Activated CD8-positive, alpha-beta T cell treated with anti-CD3 and anti-CD28 coated beads, Interleukin-2, amount 10 ng/mL, durations not matched to agents 7 days and 5 days (primary cell): ENCODE results near the gene PMCH. TPM values are rescaled to one million over a fixed set of nuclear protein-coding genes. Genes with fewer than 3 reads are reported as not detected.
A peak's percentile ranks its signal among the peaks of the same experiment; 100 is the strongest.
"Not testable (repeated sequence)": the region's sequence is repeated elsewhere in the genome, so short reads cannot be mapped to it uniquely, and the experiment has no call there.

Source experiments
- ATAC-seq: fragments of 150-1000 bp; cut with Tn5 transposase; one replicate; pipeline ENCODE4 v1.10.0; 2021; ENCODE audit warnings: moderate library complexity
- CTCF ChIA-PET: fragments of 350-600 bp; sonication (Branson Sonifier 250); formaldehyde crosslinking; loops from one replicate; lab custom pipeline; 2021; ENCODE audit warnings: antibody characterized with exemption; lab: Charles Lee
- POLR2A ChIA-PET: fragments of 350-600 bp; sonication (Branson Sonifier 250); formaldehyde crosslinking; loops from one replicate; lab custom pipeline; 2021; ENCODE audit warnings: antibody characterized with exemption; lab: Charles Lee
- DNase-seq: peaks from one replicate; pipeline ENCODE4 v3.0.0-alpha.2; 2020
- H3K27ac Mint-ChIP-seq: one replicate; pipeline ENCODE4 v1.8.0; 2021; ENCODE audit warnings: mild to moderate bottlenecking, mixed read lengths
- H3K27me3 Mint-ChIP-seq: one replicate; pipeline ENCODE4 v1.8.0; 2021; ENCODE audit warnings: low read depth, mixed read lengths
- H3K36me3 Mint-ChIP-seq: one replicate; pipeline ENCODE4 v1.8.0; 2021; ENCODE audit warnings: low read depth, mixed read lengths
- H3K4me1 Mint-ChIP-seq: one replicate; pipeline ENCODE4 v1.8.0; 2021; ENCODE audit warnings: low read depth, mixed read lengths
- H3K4me3 Mint-ChIP-seq: one replicate; pipeline ENCODE4 v1.8.0; 2021; ENCODE audit warnings: mild to moderate bottlenecking, mixed read lengths
- H3K9me3 Mint-ChIP-seq: one replicate; pipeline ENCODE4 v1.8.0; 2022; ENCODE audit warnings: mixed read lengths; ENCODE audit not compliant: insufficient read depth
- total RNA-seq, 2 experiments: library from RNA; stranded (reverse); gene quantifications; one replicate each; pipeline ENCODE4 v1.2.3, GENCODE V29; 2021

Gene PMCH
- total RNA-seq, 2 experiments from 2014 or later = not detected

GRCh38 chr12:102182635-102183034 lies 15.0 kb downstream of the PMCH start:
- CTCF ChIA-PET = no interaction called here

GRCh38 chr12:102174761-102175160 lies 22.9 kb downstream of the PMCH start:
- Mint-ChIP-seq H3K27ac (no peak overlapping the region), H3K9me3 (no peaks in the 10 kb centered on the region), H3K4me1 (no peaks in the 10 kb centered on the region), H3K4me3 (no peak overlapping the region), H3K36me3 (peaks cover 21% of the 10 kb centered on the region), H3K27me3 (no peaks in the 10 kb centered on the region)
- ATAC-seq (no peak), DNase-seq (no peak)
- ChIA-PET POLR2A (no interaction called here), CTCF (no interaction called here)

More at GRCh38 chr12:102182635-102183034, 15.0 kb downstream of the PMCH start:
- Mint-ChIP-seq H3K27me3 (no peaks in the 10 kb centered on the region), H3K27ac (no peak overlapping the region), H3K4me3 (no peak overlapping the region), H3K4me1 (no peaks in the 10 kb centered on the region), H3K36me3 (peaks cover 18% of the 10 kb centered on the region), H3K9me3 (no peaks in the 10 kb centered on the region)
- no peak for DNase-seq
- no peak for ATAC-seq
- POLR2A ChIA-PET = no interaction called here

GRCh38 chr12:102174117-102174516 lies 23.5 kb downstream of the PMCH start:
- Mint-ChIP-seq H3K9me3 (no peaks in the 10 kb centered on the region), H3K27me3 (no peaks in the 10 kb centered on the region), H3K36me3 (peaks cover 22% of the 10 kb centered on the region), H3K4me1 (no peaks in the 10 kb centered on the region), H3K4me3 (no peak overlapping the region), H3K27ac (no peak overlapping the region)
- no peak for DNase-seq
- ChIA-PET CTCF (interaction anchor here (1.0 kb wide), 1 partner anchor 20 kb away, joined by 3 read pairs; no protein-coding TSS in a partner anchor), POLR2A (no interaction called here)
- no peak for ATAC-seq

GRCh38 chr12:102172436-102172835 lies 25.2 kb downstream of the PMCH start:
- DNase-seq (no peak), ATAC-seq (no peak)
- CTCF ChIA-PET = interaction anchor here (3.2 kb wide), 1 partner anchor 51 kb away, joined by 8 read pairs; no protein-coding TSS in a partner anchor
- H3K4me1 Mint-ChIP-seq = no peaks in the 10 kb centered on the region
- no peaks in the 10 kb centered on the region for H3K9me3 Mint-ChIP-seq
- POLR2A ChIA-PET = no interaction called here
- H3K27ac Mint-ChIP-seq = no peak overlapping the region
- H3K36me3 Mint-ChIP-seq = peaks cover 26% of the 10 kb centered on the region
- H3K27me3 Mint-ChIP-seq = no peaks in the 10 kb centered on the region
- H3K4me3 Mint-ChIP-seq = no peak overlapping the region

GRCh38 chr12:102171951-102172350 lies 25.7 kb downstream of the PMCH start:
- no peak for DNase-seq
- H3K4me3 Mint-ChIP-seq = no peak overlapping the region
- no peaks in the 10 kb centered on the region for H3K9me3 Mint-ChIP-seq
- H3K4me1 Mint-ChIP-seq = no peaks in the 10 kb centered on the region
- no peak for ATAC-seq
- CTCF ChIA-PET = interaction anchor here (3.2 kb wide), 1 partner anchor 51 kb away, joined by 8 read pairs; no protein-coding TSS in a partner anchor
- peaks cover 25% of the 10 kb centered on the region for H3K36me3 Mint-ChIP-seq
- no peaks in the 10 kb centered on the region for H3K27me3 Mint-ChIP-seq
- POLR2A ChIA-PET = no interaction called here
- no peak overlapping the region for H3K27ac Mint-ChIP-seq

- ChIA-PET CTCF (interaction anchor here (0.6 to 3.2 kb wide), 22 partner anchors 9 to 1104 kb away, joined by 3 to 17 read pairs (median 4); partner anchors contain the start of gene WASHC3), POLR2A (no interaction called here)
- no peaks in the 10 kb centered on the region for H3K9me3 Mint-ChIP-seq
- no peaks in the 10 kb centered on the region for H3K27me3 Mint-ChIP-seq
- no peak overlapping the region for H3K27ac Mint-ChIP-seq
- no peak overlapping the region for H3K4me3 Mint-ChIP-seq
- H3K36me3 Mint-ChIP-seq = peaks cover 22% of the 10 kb centered on the region
- DNase-seq (peak; percentile 34), ATAC-seq (peak; percentile 58)
- H3K4me1 Mint-ChIP-seq = no peaks in the 10 kb centered on the region
Observed at GRCh38 chr12:102169922-102170621, 27.6 kb downstream of the PMCH start.

GRCh38 chr12:102167821-102168604 lies 29.6 kb downstream of the PMCH start:
- ATAC-seq (no peak), DNase-seq (no peak)
- Mint-ChIP-seq H3K4me1 (no peaks in the 10 kb centered on the region), H3K27me3 (no peaks in the 10 kb centered on the region), H3K27ac (peak overlapping the region; percentile 10), H3K4me3 (no peak overlapping the region), H3K9me3 (no peaks in the 10 kb centered on the region), H3K36me3 (peaks cover 28% of the 10 kb centered on the region)
- ChIA-PET POLR2A (no interaction called here), CTCF (interaction anchor here (0.5 to 3.0 kb wide), 5 partner anchors 48 to 643 kb away, joined by 3 to 17 read pairs (median 3); partner anchors contain the start of genes NUP37 and PARPBP)

GRCh38 chr12:102163383-102163782 lies 34.2 kb downstream of the PMCH start:
- no peak for ATAC-seq
- Mint-ChIP-seq H3K27ac (no peak overlapping the region), H3K4me3 (no peak overlapping the region), H3K36me3 (peaks cover 24% of the 10 kb centered on the region), H3K27me3 (no peaks in the 10 kb centered on the region), H3K9me3 (no peaks in the 10 kb centered on the region), H3K4me1 (no peaks in the 10 kb centered on the region)
- POLR2A ChIA-PET = no interaction called here
- DNase-seq = no peak
- CTCF ChIA-PET = no interaction called here

- DNase-seq, H3K4me3 Mint-ChIP-seq, POLR2A ChIA-PET, H3K27ac Mint-ChIP-seq, H3K4me1 Mint-ChIP-seq, H3K9me3 Mint-ChIP-seq, ATAC-seq, H3K27me3 Mint-ChIP-seq: not testable (repeated sequence)
- CTCF ChIA-PET = interaction anchor here (0.7 kb wide), 1 partner anchor 14 kb away, joined by 4 read pairs; no protein-coding TSS in a partner anchor
- H3K36me3 Mint-ChIP-seq = peaks cover 36% of the 10 kb centered on the region
Observed at GRCh38 chr12:102155206-102155605, 42.4 kb downstream of the PMCH start.

GRCh38 chr12:102147062-102147587 lies 50.5 kb downstream of the PMCH start:
- H3K4me3 Mint-ChIP-seq, CTCF ChIA-PET, POLR2A ChIA-PET, H3K27me3 Mint-ChIP-seq, ATAC-seq, H3K9me3 Mint-ChIP-seq, H3K27ac Mint-ChIP-seq, DNase-seq: not testable (repeated sequence)
- Mint-ChIP-seq H3K36me3 (peaks cover 41% of the 10 kb centered on the region), H3K4me1 (peaks cover 12% of the 10 kb centered on the region)
